ENCODE measurements around the gene CD300LG.

CD300LG gene, protein sequence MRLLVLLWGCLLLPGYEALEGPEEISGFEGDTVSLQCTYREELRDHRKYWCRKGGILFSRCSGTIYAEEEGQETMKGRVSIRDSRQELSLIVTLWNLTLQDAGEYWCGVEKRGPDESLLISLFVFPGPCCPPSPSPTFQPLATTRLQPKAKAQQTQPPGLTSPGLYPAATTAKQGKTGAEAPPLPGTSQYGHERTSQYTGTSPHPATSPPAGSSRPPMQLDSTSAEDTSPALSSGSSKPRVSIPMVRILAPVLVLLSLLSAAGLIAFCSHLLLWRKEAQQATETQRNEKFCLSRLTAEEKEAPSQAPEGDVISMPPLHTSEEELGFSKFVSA

GRCh38 chr17:43846963-43847371, at the start of gene CD300LG:
Gene CD300LG (plus strand): TSS chr17:43847176. CDS start chr17:43847217, 41 bp downstream.
- TF ChIP-seq, protein P1, sequence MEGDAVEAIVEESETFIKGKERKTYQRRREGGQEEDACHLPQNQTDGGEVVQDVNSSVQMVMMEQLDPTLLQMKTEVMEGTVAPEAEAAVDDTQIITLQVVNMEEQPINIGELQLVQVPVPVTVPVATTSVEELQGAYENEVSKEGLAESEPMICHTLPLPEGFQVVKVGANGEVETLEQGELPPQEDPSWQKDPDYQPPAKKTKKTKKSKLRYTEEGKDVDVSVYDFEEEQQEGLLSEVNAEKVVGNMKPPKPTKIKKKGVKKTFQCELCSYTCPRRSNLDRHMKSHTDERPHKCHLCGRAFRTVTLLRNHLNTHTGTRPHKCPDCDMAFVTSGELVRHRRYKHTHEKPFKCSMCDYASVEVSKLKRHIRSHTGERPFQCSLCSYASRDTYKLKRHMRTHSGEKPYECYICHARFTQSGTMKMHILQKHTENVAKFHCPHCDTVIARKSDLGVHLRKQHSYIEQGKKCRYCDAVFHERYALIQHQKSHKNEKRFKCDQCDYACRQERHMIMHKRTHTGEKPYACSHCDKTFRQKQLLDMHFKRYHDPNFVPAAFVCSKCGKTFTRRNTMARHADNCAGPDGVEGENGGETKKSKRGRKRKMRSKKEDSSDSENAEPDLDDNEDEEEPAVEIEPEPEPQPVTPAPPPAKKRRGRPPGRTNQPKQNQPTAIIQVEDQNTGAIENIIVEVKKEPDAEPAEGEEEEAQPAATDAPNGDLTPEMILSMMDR (IDR thresholded peaks at IDR 0.05), result no peak

- TF ChIP-seq, protein P1 (IDR thresholded peaks at IDR 0.05), result no peak
Observed at GRCh38 chr17:43799047-43799446, 47.9 kb upstream of the CD300LG start.

DNA sequence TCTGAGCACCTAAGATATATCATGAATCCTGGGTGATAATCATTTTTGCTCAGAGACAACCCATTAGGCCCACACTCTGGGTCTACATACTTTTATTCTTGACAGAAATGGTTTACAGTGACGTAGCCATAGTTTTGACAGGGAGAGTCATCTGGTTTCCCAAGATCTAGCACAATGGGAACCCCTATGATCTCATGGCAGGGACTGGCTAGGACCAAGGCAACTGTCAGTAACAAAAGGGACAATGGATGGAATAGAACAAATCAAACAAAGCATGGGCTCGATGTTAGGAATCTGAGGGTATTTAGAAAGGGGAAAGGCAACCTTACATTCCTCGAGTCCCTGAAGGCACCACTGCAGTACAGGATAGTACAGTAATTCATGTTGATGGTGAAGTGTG, 46.2 kb upstream of the CD300LG start:
- TF ChIP-seq, protein P1 (IDR thresholded peaks at IDR 0.05), result no peak

DNA sequence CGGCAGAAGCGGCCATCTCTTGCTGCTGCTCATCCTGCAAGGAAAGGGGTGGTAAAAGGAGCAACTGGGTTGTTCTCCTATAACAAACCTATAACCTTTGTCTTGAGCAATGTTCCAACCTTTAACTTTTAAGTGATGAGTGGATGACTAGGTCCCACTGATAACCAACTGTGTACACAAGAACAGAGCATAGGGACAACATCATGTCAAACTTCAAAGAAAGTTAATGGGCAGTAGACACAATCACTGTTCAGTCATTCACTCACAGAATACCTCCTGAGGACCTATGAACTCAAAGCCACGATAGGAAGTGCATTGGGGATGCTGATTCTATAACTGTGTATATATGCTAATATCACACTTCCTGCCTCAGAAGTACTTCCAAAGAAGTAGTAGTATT, 45.1 kb upstream of the CD300LG start:
- TF ChIP-seq, protein P1 (IDR thresholded peaks at IDR 0.05), result no peak

- TF ChIP-seq, protein P1 (IDR thresholded peaks at IDR 0.05), result no peak
Observed at GRCh38 chr17:43803758-43804157, 43.2 kb upstream of the CD300LG start.

DNA sequence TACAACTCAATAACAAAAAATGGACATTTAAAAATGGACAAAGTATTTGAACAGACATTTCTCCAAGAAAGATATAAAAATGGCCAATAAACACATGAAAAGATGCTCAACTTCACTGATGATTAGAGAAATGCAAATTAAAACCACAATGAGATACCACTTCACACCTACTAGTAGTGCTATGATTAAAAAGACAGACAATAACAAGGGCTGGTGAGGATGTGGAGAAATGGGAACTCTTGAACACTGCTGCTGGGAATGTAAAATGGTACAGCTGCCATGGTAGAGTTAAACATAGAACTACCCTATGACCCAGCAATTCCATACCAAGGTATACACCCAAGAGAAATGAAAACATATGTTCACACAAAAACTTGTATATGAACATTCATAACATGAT, 41.9 kb upstream of the CD300LG start:
- TF ChIP-seq, protein P1 (IDR thresholded peaks at IDR 0.05), result no peak

- TF ChIP-seq, protein P1 (IDR thresholded peaks at IDR 0.05), result no peak
Observed at GRCh38 chr17:43808076-43808475, 38.9 kb upstream of the CD300LG start.
